ENCODE results near the gene ABI3BP.

Gene ABI3BP

GRCh38 chr3:100899440-100900091 lies 93.7 kb downstream of the ABI3BP start:
- Histone ChIP-seq H3K36me3 (ENCODE audit: low read length) (no peaks in the 10 kb centered on the region), H3K4me2 (ENCODE audit: low read depth, low read length, poor library complexity, severe bottlenecking) (no peak overlapping the region), H3K4me3 (ENCODE audit: insufficient read depth, low read length, poor library complexity, severe bottlenecking) (no peak overlapping the region), H3K9me3 (ENCODE audit: insufficient read depth, low read length) (no peaks in the 10 kb centered on the region), H3K27ac (ENCODE audit: low read depth, low read length) (no peak overlapping the region), H3K27me3 (ENCODE audit: low read length) (no peaks in the 10 kb centered on the region), H3K79me2 (ENCODE audit: insufficient read depth, low read length) (no peaks in the 10 kb centered on the region), H3F3A (ENCODE audit: insufficient read depth) (no peaks in the 10 kb centered on the region), H3K9me2 (replicated peaks; ENCODE audit: insufficient read depth, low read length) (0 out of 2 replicates have a peak, but pooled peaks cover 2% of the 10 kb centered on the region), H3K9ac (ENCODE audit: low read length) (no peak overlapping the region), H4K20me1 (ENCODE audit: low read depth, low read length) (no peaks in the 10 kb centered on the region), H2AFZ (ENCODE audit: low read depth, low read length, severe bottlenecking) (no peak overlapping the region)
- no peak for TF ChIP-seq CTCF (IDR thresholded peaks at IDR 0.05; ENCODE audit: insufficient read depth, low read length, poor library complexity, severe bottlenecking)

GRCh38 chr3:100898681-100899080 lies 94.5 kb downstream of the ABI3BP start:
- Histone ChIP-seq H3K4me2 (ENCODE audit: low read depth, low read length, poor library complexity, severe bottlenecking) (no peak overlapping the region), H3K27ac (ENCODE audit: low read depth, low read length) (no peak overlapping the region), H4K20me1 (ENCODE audit: low read depth, low read length) (no peaks in the 10 kb centered on the region), H3K36me3 (ENCODE audit: low read length) (no peaks in the 10 kb centered on the region), H2AFZ (ENCODE audit: low read depth, low read length, severe bottlenecking) (no peak overlapping the region), H3K9me3 (ENCODE audit: insufficient read depth, low read length) (no peaks in the 10 kb centered on the region), H3K27me3 (ENCODE audit: low read length) (no peaks in the 10 kb centered on the region), H3K9me2 (replicated peaks; ENCODE audit: insufficient read depth, low read length) (0 out of 2 replicates have a peak, but pooled peaks cover 2% of the 10 kb centered on the region), H3K9ac (ENCODE audit: low read length) (no peak overlapping the region), H3F3A (ENCODE audit: insufficient read depth) (no peaks in the 10 kb centered on the region), H3K4me3 (ENCODE audit: insufficient read depth, low read length, poor library complexity, severe bottlenecking) (no peak overlapping the region), H3K79me2 (ENCODE audit: insufficient read depth, low read length) (no peaks in the 10 kb centered on the region)
- TF ChIP-seq CTCF (IDR thresholded peaks at IDR 0.05; ENCODE audit: insufficient read depth, low read length, poor library complexity, severe bottlenecking) = no peak
- TF ChIP-seq EZH2phosphoT487 (conservative IDR thresholded peaks at IDR 0.05; ENCODE audit: low read length) = no peak

GRCh38 chr3:100896994-100897393 lies 96.2 kb downstream of the ABI3BP start:
- no peak for TF ChIP-seq EZH2phosphoT487 (conservative IDR thresholded peaks at IDR 0.05; ENCODE audit: low read length)
- TF ChIP-seq CTCF (IDR thresholded peaks at IDR 0.05; ENCODE audit: insufficient read depth, low read length, poor library complexity, severe bottlenecking) = no peak
- H2AFZ ChIP-seq (ENCODE audit: low read depth, low read length, severe bottlenecking) = no peak overlapping the region

More at GRCh38 chr3:100896994-100897393, 96.2 kb downstream of the ABI3BP start:
- Histone ChIP-seq H3K27ac (ENCODE audit: low read depth, low read length) (no peak overlapping the region), H3K9me3 (ENCODE audit: insufficient read depth, low read length) (no peaks in the 10 kb centered on the region), H3F3A (ENCODE audit: insufficient read depth) (no peaks in the 10 kb centered on the region), H4K20me1 (ENCODE audit: low read depth, low read length) (no peaks in the 10 kb centered on the region), H3K27me3 (ENCODE audit: low read length) (no peaks in the 10 kb centered on the region), H3K4me3 (ENCODE audit: insufficient read depth, low read length, poor library complexity, severe bottlenecking) (no peak overlapping the region), H3K4me2 (ENCODE audit: low read depth, low read length, poor library complexity, severe bottlenecking) (no peak overlapping the region), H3K36me3 (ENCODE audit: low read length) (no peaks in the 10 kb centered on the region), H3K9ac (ENCODE audit: low read length) (no peak overlapping the region), H3K9me2 (replicated peaks; ENCODE audit: insufficient read depth, low read length) (0 out of 2 replicates have a peak, but pooled peaks cover 2% of the 10 kb centered on the region), H3K79me2 (ENCODE audit: insufficient read depth, low read length) (no peaks in the 10 kb centered on the region)

Measured in SU-DHL-6 (cell line).